ENCODE results near the gene EFCAB6. TPM values are rescaled to one million over a fixed set of nuclear protein-coding genes. Genes with fewer than 3 reads are reported as not detected.

EFCAB6 gene
- total and polyA plus RNA-seq, 10 of the 15 experiments (the other 5 are each of a cell fraction or from before 2014, with no cell fraction given) = 0.05 to 0.42 (median 0.19) TPM

DNA sequence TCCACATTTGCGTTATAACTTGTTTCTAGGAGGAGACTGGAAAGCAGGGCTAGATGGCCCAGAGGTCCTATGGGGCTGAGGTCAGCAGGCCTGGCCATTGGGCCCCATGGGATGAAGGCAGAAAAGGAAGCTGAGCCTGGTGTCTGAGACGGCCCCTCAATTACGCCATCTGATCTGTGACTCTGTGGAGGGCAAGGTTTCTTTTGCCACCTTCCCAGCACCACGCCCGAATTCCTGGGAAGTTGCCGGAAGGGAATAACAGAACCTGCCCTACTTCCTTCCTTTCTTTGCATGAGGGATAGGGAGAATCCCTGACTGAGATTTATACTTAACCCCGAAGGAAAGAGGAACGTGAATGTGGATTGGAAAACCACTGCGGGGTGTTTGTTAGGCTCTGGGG is 282.2 kb downstream of the EFCAB6 start (continued):
- no peak for TF ChIP-seq RUNX3 (IDR thresholded peaks at IDR 0.05; ENCODE audit: low read length)
- no peak for TF ChIP-seq ZNF687 (IDR thresholded peaks at IDR 0.05)
- no peak for TF ChIP-seq POLR2AphosphoS5 (IDR thresholded peaks at IDR 0.05; ENCODE audit: low read length)
- TF ChIP-seq RCOR1 (conservative IDR thresholded peaks at IDR 0.05; ENCODE audit: low read depth, low read length) = no peak
- TF ChIP-seq ZBTB33 (IDR thresholded peaks at IDR 0.05) = no peak

DNA sequence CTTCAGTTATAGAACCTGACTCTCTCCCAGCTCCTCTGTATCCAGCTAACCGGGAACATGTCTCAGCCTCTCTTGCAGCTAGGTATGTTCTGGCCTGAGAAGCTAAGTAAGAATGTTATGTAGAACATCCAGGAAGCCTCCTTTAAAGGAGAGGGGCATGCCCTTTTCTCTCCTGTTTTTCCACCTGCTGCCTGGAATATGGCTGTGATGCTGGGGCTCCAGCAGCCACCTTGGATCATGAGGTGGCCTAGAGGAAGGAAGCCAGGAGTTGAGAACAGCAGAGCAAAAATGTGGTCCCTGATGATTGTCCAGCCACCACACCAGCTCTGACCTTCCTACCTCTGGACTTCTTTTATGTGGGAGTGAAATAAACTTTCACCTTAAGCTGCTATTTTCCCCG is 282.6 kb downstream of the EFCAB6 start:
- H3K27ac ChIP-seq (ENCODE audit: control insufficient read depth, insufficient read depth) = no peak overlapping the region
- no peak for FAIRE-seq
- H2AFZ ChIP-seq (ENCODE audit: control insufficient read depth, low read depth, low read length) = no peak overlapping the region
- H3K36me3 ChIP-seq (ENCODE audit: control insufficient read depth in 2 of 2, insufficient read depth in 2 of 2, low read length in 1 of 2) = no peaks in the 10 kb centered on the region
- H3K4me3 ChIP-seq = no peak overlapping the region
- ChIA-PET POLR2A (no interaction called here), CTCF (no interaction called here), SMC1A (ENCODE audit: uncharacterized antibody, unreplicated experiment) (no interaction called here), RAD21 (ENCODE audit: unreplicated experiment) (no interaction called here)
- in situ Hi-C loops (cut with MboI) = no loop called here
- no peak overlapping the region for H3K9ac ChIP-seq (ENCODE audit: control insufficient read depth, insufficient read depth, low read length)
- H3K4me1 ChIP-seq (ENCODE audit: control insufficient read depth, insufficient read depth, low read length) = no peaks in the 10 kb centered on the region
- BruUV-seq (replicated peaks) = no TSS peak
- no peak for DNase-seq (ENCODE audit: low read depth, low spot score)
- TF ChIP-seq PML (IDR thresholded peaks at IDR 0.05; ENCODE audit: low read length) = no peak
- no peak for TF ChIP-seq MLLT1 (IDR thresholded peaks at IDR 0.05)
- TF ChIP-seq PAX8 (IDR thresholded peaks at IDR 0.05) = no peak
- TF ChIP-seq CBX3 (IDR thresholded peaks at IDR 0.05; ENCODE audit: borderline replicate concordance, low read depth) = no peak
- no peak for TF ChIP-seq NBN (IDR thresholded peaks at IDR 0.05)
- no peaks in the 10 kb centered on the region for H4K20me1 ChIP-seq (ENCODE audit: control insufficient read depth, insufficient read depth)
- intact Hi-C loops (cut with micrococcal nuclease; ENCODE audit: unreplicated experiment) = no loop called here
- H3K79me2 ChIP-seq (ENCODE audit: control insufficient read depth, insufficient read depth, low read length) = no peaks in the 10 kb centered on the region
- H3K4me2 ChIP-seq (ENCODE audit: control insufficient read depth, insufficient read depth) = no peak overlapping the region
- H3K27me3 ChIP-seq (replicated peaks in 1 of 2; ENCODE audit: control insufficient read depth in 2 of 2, insufficient read depth in 2 of 2, low read length in 1 of 2) = no peaks in the 10 kb centered on the region; a peak in 1 of 4 replicates
- no peak for ATAC-seq
- no peaks in the 10 kb centered on the region for H3K9me3 ChIP-seq (replicated peaks; ENCODE audit: control insufficient read depth, insufficient read depth, low read length)
- 47% methylated on average over 2 of the region's 2 CpGs for WGBS (ENCODE audit: insufficient coverage, insufficient replicate concordance, low lambda C conversion rate, missing lambda C conversion rate)

Data from GM12878 (cell line).